Measurements from ENCODE around the gene PRLHR. TPM values are rescaled to one million over a fixed set of nuclear protein-coding genes. Genes with fewer than 3 reads are reported as not detected.

PRLHR gene
- total RNA-seq, 2 experiments from 2014 or later: not detected

- CTCF ChIA-PET: no interaction called here
- Mint-ChIP-seq H3K4me1 (no peaks in the 10 kb centered on the region), H3K27me3 (peaks cover 42% of the 10 kb centered on the region), H3K36me3 (ENCODE audit: low read depth) (no peaks in the 10 kb centered on the region), H3K9me3 (no peaks in the 10 kb centered on the region), H3K4me3 (no peak overlapping the region), H3K27ac (no peak overlapping the region)
- POLR2A ChIA-PET: no interaction called here
- DNase-seq: no peak
Measured at GRCh38 chr10:118542205-118542604, 53.2 kb downstream of the PRLHR start.

- Mint-ChIP-seq H3K4me3 (no peak overlapping the region), H3K27me3 (peaks cover 43% of the 10 kb centered on the region), H3K4me1 (no peaks in the 10 kb centered on the region), H3K36me3 (ENCODE audit: low read depth) (no peaks in the 10 kb centered on the region), H3K27ac (no peak overlapping the region), H3K9me3 (no peaks in the 10 kb centered on the region)
- ChIA-PET POLR2A (no interaction called here), CTCF (no interaction called here)
- DNase-seq: no peak
Measured at GRCh38 chr10:118541718-118542117, 53.7 kb downstream of the PRLHR start.

Other genes starting within 250 kb of the PRLHR start
- gene CACUL1, start 159.3 kb upstream of the PRLHR start, total RNA-seq: 10 to 100 TPM; 27.5 to 27.6 TPM